DMS 273 (cell line): ENCODE data around the gene TGM5.

ENCODE experiments used
- DNase-seq: peaks from one replicate; lab custom pipeline; 2025; ENCODE audit not compliant: unreplicated experiment; lab: John Stamatoyannopoulos, UW

Gene TGM5

GRCh38 chr15:43196760-43197548 lies 69.8 kb downstream of the TGM5 start:
- DNase-seq: no peak

- no peak for DNase-seq
These were observed 71.9 kb downstream of the TGM5 start for GRCh38 chr15:43194795-43195194.

- no peak for DNase-seq
These were observed 73.0 kb downstream of the TGM5 start for GRCh38 chr15:43193710-43194109.

- DNase-seq: no peak
These were observed 76.5 kb downstream of the TGM5 start for GRCh38 chr15:43190178-43190577.

GRCh38 chr15:43189296-43189695 lies 77.4 kb downstream of the TGM5 start:
- DNase-seq: no peak

GRCh38 chr15:43187544-43188155 lies 79.1 kb downstream of the TGM5 start:
- DNase-seq: peak; percentile 53

- no peak for DNase-seq
These were observed 80.8 kb downstream of the TGM5 start for GRCh38 chr15:43186003-43186353.

- peak; percentile 90 for DNase-seq
These were observed 81.3 kb downstream of the TGM5 start, which contains the start of gene CCNDBP1 for GRCh38 chr15:43185157-43186002. TSS of gene CCNDBP1 (plus strand) at chr15:43185403. CDS start at chr15:43185499, 96 bp downstream.

GRCh38 chr15:43184407-43185124 lies 82.2 kb downstream of the TGM5 start:
- no peak for DNase-seq

GRCh38 chr15:43183270-43183669 lies 83.5 kb downstream of the TGM5 start:
- no peak for DNase-seq
